HepG2 (cell line): ENCODE measurements around the gene RABGAP1L. TPM values are rescaled to one million over a fixed set of nuclear protein-coding genes. Genes with fewer than 3 reads are reported as not detected.

Experiments used
- ATAC-seq: fragments of 200-7000 bp; cut with Tn5 transposase; 3 replicates; pipeline ENCODE4 v1.9.1; 2020; ENCODE audit warnings: mild to moderate bottlenecking, moderate library complexity
- BruUV-seq: library from RNA; stranded (reverse); fragments of 400-500 nt; replicated peaks from 2 replicates; lab custom pipeline; 2021; lab: Mats Ljungman, UMichigan
- CTCF ChIA-PET: fragments of 300-600 bp; formaldehyde crosslinking; extraction: SDS; loops from one replicate; lab custom pipeline; 2021; ENCODE audit warnings: low total read pairs, inconsistent platforms, low intra/inter-chr PET ratio; lab: Yijun Ruan, JAX
- POLR2A ChIA-PET: fragments of 350-600 bp; sonication (Branson Sonifier 250); formaldehyde crosslinking; loops from one replicate; lab custom pipeline; 2020; ENCODE audit warnings: antibody characterized with exemption, inconsistent platforms; lab: Yijun Ruan, JAX
- DNase-seq: peaks from one replicate; pipeline ENCODE4 v3.0.0-alpha.2; 2015; ENCODE audit warnings: low spot score
- FAIRE-seq: peaks from 3 replicates; lab custom pipeline; 2011; peaks lifted over from hg19 to GRCh38; lab: Jason Lieb, UNC
- H2AFZ ChIP-seq: one replicate; pipeline ENCODE4 v1.6.1; 2011; ENCODE audit warnings: low read length, inconsistent platforms
- H3K27ac ChIP-seq: fragments of 300-600 bp; 3 replicates; pipeline ENCODE4 v1.8.0; 2011; ENCODE audit warnings: mixed run types, mild to moderate bottlenecking, mixed read lengths, low read length, inconsistent platforms; ENCODE audit not compliant: insufficient read depth; ENCODE audit errors: extremely low read length
- H3K27me3 ChIP-seq, 2 experiments: fragments of 200-600 bp in 1 of 2; 2 replicates in 1 of 2; 3 replicates in 1 of 2; pipeline versions ENCODE4 v1.6.0 to v1.8.0; 2011; ENCODE audit warnings: low read length in 2 of 2, mild to moderate bottlenecking in 2 of 2, moderate library complexity in 2 of 2, inconsistent platforms in 1 of 2; ENCODE audit not compliant: insufficient read depth in 2 of 2, control insufficient read depth in 1 of 2
- H3K36me3 ChIP-seq, 2 experiments: fragments of 200-600 bp in 1 of 2; replicated peaks in 1 of 2; 2 replicates in 1 of 2; 3 replicates in 1 of 2; pipeline versions ENCODE4 v1.5.1 to v1.8.0; 2011; ENCODE audit warnings: low read length in 2 of 2, inconsistent platforms in 1 of 2; ENCODE audit not compliant: insufficient read depth in 2 of 2, control insufficient read depth in 1 of 2
- H3K4me1 ChIP-seq: 2 replicates; pipeline ENCODE4 v1.5.1; 2012; ENCODE audit warnings: low read length, inconsistent platforms; ENCODE audit not compliant: insufficient read depth
- H3K4me2 ChIP-seq: 2 replicates; pipeline ENCODE4 v1.6.0; 2011; ENCODE audit warnings: low read depth, low read length, inconsistent platforms
- H3K4me3 ChIP-seq, 3 experiments: fragments of 200-600 bp in 1 of 3; sonication (generic), shearing (Covaris generic) in 1 of 3; replicated peaks in 1 of 3; 2 replicates each; pipeline ENCODE4 v1.5.1; 2011 to 2016; ENCODE audit warnings: low read length in 3 of 3, inconsistent platforms in 2 of 3, low read depth in 2 of 3, mild to moderate bottlenecking in 2 of 3, control low read depth in 1 of 3, mixed read lengths in 1 of 3; ENCODE audit not compliant: insufficient read depth in 1 of 3
- H3K79me2 ChIP-seq: one replicate; pipeline ENCODE4 v1.6.1; 2011; ENCODE audit warnings: low read length, inconsistent platforms; ENCODE audit not compliant: insufficient read depth
- H3K9ac ChIP-seq: 2 replicates; pipeline ENCODE4 v1.6.0; 2011; ENCODE audit warnings: mild to moderate bottlenecking, low read depth, low read length, inconsistent platforms; ENCODE audit not compliant: insufficient read depth
- H3K9me3 ChIP-seq: 2 replicates; pipeline ENCODE4 v1.5.1; 2012; ENCODE audit warnings: mild to moderate bottlenecking, low read length
- H4K20me1 ChIP-seq: 2 replicates; pipeline ENCODE4 v1.6.0; 2011; ENCODE audit warnings: inconsistent platforms, mild to moderate bottlenecking, low read length, moderate library complexity; ENCODE audit not compliant: insufficient read depth
- BHLHE40 ChIP-seq: IDR thresholded peaks from 2 replicates; pipeline ENCODE4 v1.6.1; 2011; ENCODE audit warnings: low read length, improper control_type of control experiment
- E2F5 ChIP-seq: sonication (generic); formaldehyde crosslinking; conservative IDR thresholded peaks from 2 replicates; pipeline ENCODE4 v1.4.0; 2020; ENCODE audit warnings: missing genetic modification reagents
- TAF1 ChIP-seq: sonication (generic); formaldehyde crosslinking; IDR thresholded peaks from 2 replicates; pipeline ENCODE4 v1.4.0; 2020; ENCODE audit warnings: missing genetic modification reagents
- WGBS: methylation state at CpG from one replicate; pipeline ENCODE4 v1.1.6; 2017; ENCODE audit warnings: low lambda C conversion rate; 5-methylcytosine and 5-hydroxymethylcytosine counted together
- in situ Hi-C: cut with HindIII; loops from 2 replicates; pipeline ENCODE4 v1.10.0; 2017; ENCODE audit warnings: low pct_unique_long_range_greater_than_20kb; ENCODE audit not compliant: extremely low pct_ligation_motif_present
- intact Hi-C: fragments of 100-400 bp; cut with micrococcal nuclease; formaldehyde crosslinking; loops from one replicate; pipeline ENCODE4 v1.10.0; 2022; ENCODE audit not compliant: unreplicated experiment
- polyA plus RNA-seq, 8 experiments: library from polyadenylated mRNA; depleted of rRNA in 3 of 8; stranded (reverse) in 7 of 8; unstranded in 1 of 8; fragments of >200 nt; fragmentation: Illumina TruSeq in 4 of 8; extraction: Trizol in 4 of 8; gene quantifications; 2 replicates each; pipeline versions ENCODE4 v1.2.1 to v1.2.3, GENCODE V29; 2011 to 2016; ENCODE audit warnings: low read depth in 4 of 8, missing spikeins in 1 of 8, mixed read lengths in 1 of 8; ENCODE audit not compliant: insufficient read depth in 1 of 8
- total RNA-seq, 5 experiments: library from RNA; depleted of rRNA; stranded (reverse); fragments of >200 nt; fragmentation: Illumina TruSeq; extraction: Trizol; gene quantifications; 2 replicates each; pipeline ENCODE4 v1.2.3, GENCODE V29; 2016; ENCODE audit warnings: low read depth in 1 of 5
- TF ChIP-seq, protein P1 (sequence below): sonication (generic); formaldehyde crosslinking; IDR thresholded peaks from 2 replicates; pipeline ENCODE4 v1.4.0; 2020; ENCODE audit warnings: mild to moderate bottlenecking, missing genetic modification reagents
- TF ChIP-seq, protein P2 (sequence below), 2 experiments: sonication (generic) in 1 of 2; formaldehyde crosslinking in 1 of 2; IDR thresholded peaks; 2 replicates each; pipeline versions ENCODE4 v1.5.1 to v1.6.1; 2011 to 2020; ENCODE audit warnings: borderline replicate concordance in 1 of 2, low read depth in 1 of 2, low read length in 1 of 2, mild to moderate bottlenecking in 1 of 2, missing genetic modification reagents in 1 of 2, moderate library complexity in 1 of 2

RABGAP1L gene
- total and polyA plus RNA-seq, 2 of the 13 experiments (the other 11 are each of a cell fraction or from before 2014, with no cell fraction given) = 7.9 to 22.6 TPM

DNA sequence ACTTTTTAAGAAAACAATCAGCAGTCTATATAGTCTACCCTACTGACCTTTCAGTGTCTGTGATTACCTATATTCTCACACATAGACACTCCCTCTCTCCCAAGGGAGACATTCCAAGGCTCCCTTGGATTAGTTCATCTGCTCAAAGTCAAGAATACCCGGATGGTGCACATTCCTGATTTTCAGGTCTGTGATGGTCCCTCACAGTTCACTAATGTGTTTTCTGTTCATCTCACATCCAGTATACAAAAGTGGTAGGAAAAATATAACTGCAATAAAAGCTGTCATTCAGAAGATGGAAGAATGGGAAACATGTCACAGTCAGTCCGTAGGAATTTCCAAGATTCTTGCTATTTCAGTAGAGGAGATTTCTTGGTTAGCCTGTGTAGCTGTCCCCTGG is 616.3 kb downstream of the RABGAP1L start:
- in situ Hi-C loops (no loop called here), intact Hi-C loops (no loop called here)
- H2AFZ ChIP-seq = no peak overlapping the region
- no peaks in the 10 kb centered on the region for H3K27me3 ChIP-seq
- no TSS peak for BruUV-seq
- WGBS = 98% methylated on average over 2 of the region's 2 CpGs
- H3K4me3 ChIP-seq = no peak overlapping the region
- FAIRE-seq (no peak), ATAC-seq (no peak), DNase-seq (no peak)
- H3K79me2 ChIP-seq = no peaks in the 10 kb centered on the region
- H3K36me3 ChIP-seq = no peaks in the 10 kb centered on the region
- H3K27ac ChIP-seq = no peak overlapping the region
- ChIA-PET POLR2A (no interaction called here), CTCF (no interaction called here)
- TF ChIP-seq BHLHE40 = no peak
- TF ChIP-seq TAF1 (CRISPR knock-in tag) = no peak
- TF ChIP-seq, protein P1, sequence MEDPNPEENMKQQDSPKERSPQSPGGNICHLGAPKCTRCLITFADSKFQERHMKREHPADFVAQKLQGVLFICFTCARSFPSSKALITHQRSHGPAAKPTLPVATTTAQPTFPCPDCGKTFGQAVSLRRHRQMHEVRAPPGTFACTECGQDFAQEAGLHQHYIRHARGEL (CRISPR knock-in tag) = no peak
- TF ChIP-seq, protein P2, sequence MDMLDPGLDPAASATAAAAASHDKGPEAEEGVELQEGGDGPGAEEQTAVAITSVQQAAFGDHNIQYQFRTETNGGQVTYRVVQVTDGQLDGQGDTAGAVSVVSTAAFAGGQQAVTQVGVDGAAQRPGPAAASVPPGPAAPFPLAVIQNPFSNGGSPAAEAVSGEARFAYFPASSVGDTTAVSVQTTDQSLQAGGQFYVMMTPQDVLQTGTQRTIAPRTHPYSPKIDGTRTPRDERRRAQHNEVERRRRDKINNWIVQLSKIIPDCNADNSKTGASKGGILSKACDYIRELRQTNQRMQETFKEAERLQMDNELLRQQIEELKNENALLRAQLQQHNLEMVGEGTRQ (IDR thresholded peaks at IDR 0.05; ENCODE audit: low read depth, low read length) = no peak
- TF ChIP-seq, protein P2 (CRISPR knock-in tag; IDR thresholded peaks at IDR 0.05; ENCODE audit: borderline replicate concordance) = no peak
- no peak for TF ChIP-seq E2F5
- H3K9me3 ChIP-seq = no peaks in the 10 kb centered on the region
- peaks cover 10% of the 10 kb centered on the region; the same call in 1 of the 2 replicates for H3K4me1 ChIP-seq
- H4K20me1 ChIP-seq = no peaks in the 10 kb centered on the region
- H3K9ac ChIP-seq = no peak overlapping the region
- no peak overlapping the region for H3K4me2 ChIP-seq
